Stimulated activated CD8-positive, alpha-beta memory T cell treated with anti-CD3 and anti-CD28 coated beads, Interleukin-4, amount 100 ng/mL, for 24 hours (primary cell): ENCODE data around the gene SEMA5B.

ENCODE experiments used
- DNase-seq: peaks from one replicate; pipeline ENCODE4 v3.0.0-alpha.2; 2020; ENCODE audit warnings: low read depth

SEMA5B gene

GRCh38 chr3:122942937-122943827 lies 84.4 kb downstream of the SEMA5B start:
- DNase-seq, result no peak

GRCh38 chr3:122942239-122942638 lies 85.3 kb downstream of the SEMA5B start:
- DNase-seq, result no peak

GRCh38 chr3:122941228-122942206 lies 86.0 kb downstream of the SEMA5B start:
- DNase-seq, result no peak

- DNase-seq, result no peak
Observed at GRCh38 chr3:122940628-122941086, 86.9 kb downstream of the SEMA5B start.

GRCh38 chr3:122938783-122939425 lies 88.7 kb downstream of the SEMA5B start:
- no peak for DNase-seq

- DNase-seq, result no peak
Observed at GRCh38 chr3:122937745-122938144, 89.8 kb downstream of the SEMA5B start.

- no peak for DNase-seq
Observed at GRCh38 chr3:122936986-122937385, 90.6 kb downstream of the SEMA5B start.

GRCh38 chr3:122936335-122936734 lies 91.2 kb downstream of the SEMA5B start:
- DNase-seq, result no peak

- DNase-seq, result no peak
Observed at GRCh38 chr3:122934251-122934650, 93.3 kb downstream of the SEMA5B start.

GRCh38 chr3:122932251-122932967 lies 95.2 kb downstream of the SEMA5B start:
- no peak for DNase-seq

GRCh38 chr3:122931636-122932035 lies 95.9 kb downstream of the SEMA5B start:
- no peak for DNase-seq

- DNase-seq, result no peak
Observed at GRCh38 chr3:122930063-122930997, 97.2 kb downstream of the SEMA5B start.

GRCh38 chr3:122929188-122930062 lies 98.1 kb downstream of the SEMA5B start:
- no peak for DNase-seq

GRCh38 chr3:122928396-122929187 lies 99.0 kb downstream of the SEMA5B start:
- no peak for DNase-seq

GRCh38 chr3:122927726-122928125 lies 99.8 kb downstream of the SEMA5B start:
- no peak for DNase-seq

GRCh38 chr3:122926811-122927210 lies 100.8 kb downstream of the SEMA5B start:
- no peak for DNase-seq

GRCh38 chr3:122926322-122926721 lies 101.2 kb downstream of the SEMA5B start:
- no peak for DNase-seq

GRCh38 chr3:122925756-122926155 lies 101.8 kb downstream of the SEMA5B start:
- DNase-seq, result no peak
